KOPT-K1 (cell line): ENCODE results near the gene CIT.
"Not testable (repeated sequence)": the region's sequence is repeated elsewhere in the genome, so short reads cannot be mapped to it uniquely, and the experiment has no call there.

ENCODE experiments used
- H3K27ac ChIP-seq: fragments of 200-600 bp; sonication (generic); 2 replicates; pipeline ENCODE4 v1.5.1; 2016; ENCODE audit warnings: antibody characterized with exemption, mild to moderate bottlenecking, low read depth, low read length; ENCODE audit not compliant: poor library complexity, severe bottlenecking
- H3K36me3 ChIP-seq: fragments of 200-600 bp; sonication (generic); 2 replicates; pipeline ENCODE4 v1.5.1; 2017; ENCODE audit warnings: antibody characterized with exemption, mild to moderate bottlenecking, low read length, moderate library complexity; ENCODE audit not compliant: insufficient read depth
- H3K9me3 ChIP-seq: fragments of 200-600 bp; sonication (generic); 2 replicates; pipeline ENCODE4 v1.5.1; 2017; ENCODE audit warnings: antibody characterized with exemption, low read length, mild to moderate bottlenecking; ENCODE audit not compliant: insufficient read depth, poor library complexity, severe bottlenecking

Gene CIT, protein sequence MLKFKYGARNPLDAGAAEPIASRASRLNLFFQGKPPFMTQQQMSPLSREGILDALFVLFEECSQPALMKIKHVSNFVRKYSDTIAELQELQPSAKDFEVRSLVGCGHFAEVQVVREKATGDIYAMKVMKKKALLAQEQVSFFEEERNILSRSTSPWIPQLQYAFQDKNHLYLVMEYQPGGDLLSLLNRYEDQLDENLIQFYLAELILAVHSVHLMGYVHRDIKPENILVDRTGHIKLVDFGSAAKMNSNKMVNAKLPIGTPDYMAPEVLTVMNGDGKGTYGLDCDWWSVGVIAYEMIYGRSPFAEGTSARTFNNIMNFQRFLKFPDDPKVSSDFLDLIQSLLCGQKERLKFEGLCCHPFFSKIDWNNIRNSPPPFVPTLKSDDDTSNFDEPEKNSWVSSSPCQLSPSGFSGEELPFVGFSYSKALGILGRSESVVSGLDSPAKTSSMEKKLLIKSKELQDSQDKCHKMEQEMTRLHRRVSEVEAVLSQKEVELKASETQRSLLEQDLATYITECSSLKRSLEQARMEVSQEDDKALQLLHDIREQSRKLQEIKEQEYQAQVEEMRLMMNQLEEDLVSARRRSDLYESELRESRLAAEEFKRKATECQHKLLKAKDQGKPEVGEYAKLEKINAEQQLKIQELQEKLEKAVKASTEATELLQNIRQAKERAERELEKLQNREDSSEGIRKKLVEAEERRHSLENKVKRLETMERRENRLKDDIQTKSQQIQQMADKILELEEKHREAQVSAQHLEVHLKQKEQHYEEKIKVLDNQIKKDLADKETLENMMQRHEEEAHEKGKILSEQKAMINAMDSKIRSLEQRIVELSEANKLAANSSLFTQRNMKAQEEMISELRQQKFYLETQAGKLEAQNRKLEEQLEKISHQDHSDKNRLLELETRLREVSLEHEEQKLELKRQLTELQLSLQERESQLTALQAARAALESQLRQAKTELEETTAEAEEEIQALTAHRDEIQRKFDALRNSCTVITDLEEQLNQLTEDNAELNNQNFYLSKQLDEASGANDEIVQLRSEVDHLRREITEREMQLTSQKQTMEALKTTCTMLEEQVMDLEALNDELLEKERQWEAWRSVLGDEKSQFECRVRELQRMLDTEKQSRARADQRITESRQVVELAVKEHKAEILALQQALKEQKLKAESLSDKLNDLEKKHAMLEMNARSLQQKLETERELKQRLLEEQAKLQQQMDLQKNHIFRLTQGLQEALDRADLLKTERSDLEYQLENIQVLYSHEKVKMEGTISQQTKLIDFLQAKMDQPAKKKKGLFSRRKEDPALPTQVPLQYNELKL (N-terminal part only)

DNA sequence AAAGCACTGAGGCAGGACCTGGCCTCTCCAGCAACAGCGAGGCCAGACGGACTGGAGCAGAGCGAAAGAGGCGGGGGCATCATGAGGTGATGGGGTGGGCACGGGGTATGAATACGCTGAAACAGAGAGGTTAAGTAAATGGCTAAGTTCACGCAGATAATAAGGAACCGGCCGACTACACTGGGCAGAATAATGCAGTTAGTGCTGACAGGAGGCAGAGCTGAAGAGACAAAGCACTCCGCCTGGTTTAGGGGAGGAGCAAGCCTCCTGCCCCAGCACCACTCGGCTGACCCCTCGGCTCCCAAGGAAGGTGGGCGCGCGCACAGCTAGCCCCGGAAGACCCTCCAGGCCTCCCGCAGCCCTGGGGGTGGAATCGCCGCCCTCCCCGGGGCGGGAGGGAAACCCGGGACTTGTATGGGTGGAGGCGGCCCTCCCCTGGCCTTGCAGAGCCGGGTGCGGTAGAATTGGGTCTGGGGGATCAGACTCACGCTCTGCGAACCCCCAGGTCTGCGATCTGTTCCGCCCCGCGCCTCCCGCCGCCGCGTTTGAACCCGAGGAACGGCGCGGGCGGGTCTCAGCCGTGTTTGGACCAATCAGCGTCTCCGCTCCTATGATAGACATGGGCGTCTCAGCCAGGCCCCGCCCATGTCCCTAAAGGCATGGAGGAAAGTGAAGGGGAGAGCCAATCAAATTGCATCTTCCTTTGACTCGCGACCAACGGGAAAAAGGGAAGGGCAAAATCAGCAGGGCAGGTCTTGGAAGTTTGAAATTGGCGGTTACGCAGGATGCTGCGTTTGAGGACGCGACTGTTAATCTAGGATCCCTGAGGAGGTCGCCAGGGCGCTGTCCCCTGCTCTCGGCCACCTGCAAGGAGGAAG lies at the start of gene CIT:
CIT (minus strand) TSS at position 560 of the 878 bp plus-strand sequence. CDS start 1,152 bp downstream, outside the sequence.
- Histone ChIP-seq H3K36me3 (peaks cover 37% of the 10 kb centered on the region), H3K9me3 (no peaks in the 10 kb centered on the region), H3K27ac (peak within 1 kb of the TSS; percentile 85)

DNA sequence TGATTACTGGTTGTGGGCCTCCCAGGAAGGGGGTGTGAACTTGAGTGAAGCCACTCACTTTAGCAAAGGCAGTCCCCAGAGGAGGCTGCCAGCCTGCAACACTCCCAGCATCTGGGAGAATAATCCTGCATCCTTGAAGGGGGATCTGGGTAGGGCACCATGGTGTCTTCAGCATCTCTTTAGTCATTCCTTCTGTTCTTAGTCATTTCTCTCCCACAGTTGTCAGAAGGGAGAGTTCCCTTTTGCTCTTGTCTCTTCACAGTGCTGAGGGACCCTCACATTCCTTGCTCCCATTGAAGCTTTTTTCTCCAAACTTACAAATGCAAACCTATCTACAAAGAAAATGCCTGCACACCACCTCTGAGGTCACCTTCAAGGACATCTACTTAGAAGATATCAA lies 48.1 kb upstream of the CIT start:
- H3K27ac ChIP-seq: no peak overlapping the region
- H3K9me3 ChIP-seq: no peaks in the 10 kb centered on the region

DNA sequence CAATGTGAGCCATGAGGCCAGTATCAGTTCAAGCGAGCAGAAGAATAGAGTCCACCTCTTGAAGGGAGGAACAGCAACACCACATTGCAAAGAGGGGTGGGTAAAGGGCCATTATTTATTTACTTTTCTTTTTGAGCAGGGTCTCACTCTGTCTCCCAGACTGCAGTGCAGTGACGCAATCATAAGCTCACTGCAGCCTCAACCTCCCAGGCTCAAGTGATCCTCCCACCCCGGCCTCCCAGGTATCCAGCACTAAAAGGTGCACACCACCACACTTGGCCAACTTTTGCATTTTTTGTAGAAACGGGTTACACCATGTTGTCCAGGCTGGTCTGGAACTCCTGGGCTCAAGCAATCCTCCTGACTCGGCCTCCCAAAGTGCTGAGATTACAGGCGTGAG lies 42.9 kb upstream of the CIT start:
- H3K27ac ChIP-seq: no peak overlapping the region
- no peaks in the 10 kb centered on the region for H3K36me3 ChIP-seq
- no peaks in the 10 kb centered on the region for H3K9me3 ChIP-seq

More for the DNA sequence above, 48.1 kb upstream of the CIT start:
- no peaks in the 10 kb centered on the region for H3K36me3 ChIP-seq

DNA sequence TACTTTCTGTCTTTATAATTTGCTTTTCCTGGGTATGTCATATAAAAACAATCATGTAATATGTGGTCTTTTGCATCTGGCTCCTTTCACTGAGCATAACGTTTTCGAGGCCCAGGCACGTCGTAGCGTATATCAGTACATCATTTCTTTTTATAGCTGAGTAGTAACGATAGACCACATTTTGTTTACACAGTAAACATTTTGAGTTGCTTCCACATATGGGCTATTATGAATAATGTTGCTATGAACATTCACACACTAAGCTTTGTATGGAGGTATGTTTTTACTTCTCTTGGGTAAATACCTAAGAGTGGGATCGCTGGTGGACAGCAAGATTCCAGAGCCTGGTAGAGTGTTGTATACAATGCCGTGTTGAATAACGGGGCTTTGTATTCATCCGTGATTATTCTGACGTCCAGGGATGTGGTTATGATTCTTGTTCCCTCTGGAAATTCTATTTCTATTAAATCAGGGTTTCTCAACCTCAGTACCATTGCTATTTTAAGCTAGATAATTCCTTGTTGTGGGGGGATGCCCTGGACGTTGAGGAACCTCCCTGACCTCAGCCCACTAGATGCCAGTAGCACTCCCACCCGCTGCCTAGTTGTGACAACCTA lies 38.9 kb upstream of the CIT start:
- Histone ChIP-seq H3K36me3 (no peaks in the 10 kb centered on the region), H3K27ac (no peak overlapping the region)

DNA sequence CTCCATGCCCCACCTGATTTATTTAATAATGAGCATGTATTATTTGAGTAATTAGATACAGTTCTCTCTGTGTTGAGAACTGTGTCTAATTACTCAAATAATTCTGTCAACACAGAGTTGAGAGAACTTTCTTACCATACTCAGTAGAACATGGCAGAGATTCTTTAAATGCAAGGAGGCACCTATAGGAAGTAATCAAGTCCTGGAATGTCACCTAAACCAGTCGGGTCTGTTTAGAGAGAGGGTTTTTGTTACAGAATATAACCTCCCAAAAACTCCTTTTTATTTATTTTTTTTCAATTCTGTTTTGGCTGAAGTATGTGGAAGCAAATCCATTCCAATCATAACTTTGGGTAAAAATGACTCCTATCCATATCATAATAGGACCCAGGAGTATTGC lies 37.5 kb upstream of the CIT start:
- no peaks in the 10 kb centered on the region for H3K36me3 ChIP-seq
- no peaks in the 10 kb centered on the region for H3K9me3 ChIP-seq
- H3K27ac ChIP-seq: no peak overlapping the region

More for the DNA sequence above, 38.9 kb upstream of the CIT start:
- no peaks in the 10 kb centered on the region for H3K9me3 ChIP-seq

DNA sequence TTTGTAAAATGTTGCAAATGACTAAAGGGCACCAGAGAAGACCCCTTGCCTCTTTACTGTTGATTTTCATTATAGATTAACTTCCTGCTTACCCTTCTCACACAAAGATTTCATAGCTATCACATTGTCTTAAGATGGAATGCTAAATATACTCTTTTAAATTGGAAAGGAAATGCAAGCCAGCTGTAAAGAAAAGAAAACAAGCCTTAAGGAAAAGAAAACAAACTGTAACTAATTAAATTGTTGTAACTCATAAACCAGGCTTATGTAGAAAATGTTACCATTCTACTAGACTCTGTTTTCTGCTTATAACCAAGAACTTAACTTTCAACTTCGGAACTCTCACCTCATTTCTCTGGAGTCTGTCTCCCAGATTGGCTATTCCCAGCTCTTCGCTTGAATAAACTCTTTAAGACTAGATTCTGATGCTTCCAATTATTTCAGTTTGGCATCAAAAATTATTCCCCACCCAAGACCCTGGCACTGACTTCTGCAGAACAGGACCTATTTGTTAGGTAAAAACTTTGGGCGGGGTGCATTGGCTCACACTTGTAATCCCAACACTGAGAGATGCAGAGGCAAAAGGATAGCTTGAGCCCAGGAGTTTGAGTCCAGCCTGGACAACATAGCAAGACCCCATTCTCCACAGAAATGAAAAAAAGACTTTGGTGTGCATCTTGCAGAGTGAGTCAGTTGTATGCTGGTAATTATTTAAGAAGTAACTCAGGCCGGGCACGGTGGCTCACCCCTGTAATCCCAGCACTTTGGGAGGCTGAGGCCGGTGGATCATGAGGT lies 36.6 kb upstream of the CIT start:
- Histone ChIP-seq H3K9me3 (no peaks in the 10 kb centered on the region), H3K27ac (no peak overlapping the region), H3K36me3 (no peaks in the 10 kb centered on the region)

DNA sequence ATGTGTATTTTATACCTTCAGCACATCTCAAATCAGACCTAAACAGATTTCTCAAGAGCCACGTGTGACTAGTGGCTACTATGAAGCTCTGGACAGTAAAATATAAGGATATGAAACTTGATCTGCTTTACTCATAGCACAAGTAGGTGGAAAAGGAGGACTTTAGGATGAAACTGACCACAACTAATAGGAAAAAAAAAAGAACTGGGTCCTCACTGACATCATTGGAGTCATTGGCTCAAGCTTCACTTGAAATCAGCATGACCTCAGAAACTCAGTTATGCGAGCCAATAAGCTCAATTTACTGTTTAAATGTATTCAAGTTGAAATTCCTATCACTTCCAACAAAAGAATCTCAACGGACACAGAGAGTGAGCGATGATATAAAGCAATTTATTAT lies 34.1 kb upstream of the CIT start:
- no peak overlapping the region for H3K27ac ChIP-seq
- H3K9me3 ChIP-seq: no peaks in the 10 kb centered on the region
- H3K36me3 ChIP-seq: no peaks in the 10 kb centered on the region

DNA sequence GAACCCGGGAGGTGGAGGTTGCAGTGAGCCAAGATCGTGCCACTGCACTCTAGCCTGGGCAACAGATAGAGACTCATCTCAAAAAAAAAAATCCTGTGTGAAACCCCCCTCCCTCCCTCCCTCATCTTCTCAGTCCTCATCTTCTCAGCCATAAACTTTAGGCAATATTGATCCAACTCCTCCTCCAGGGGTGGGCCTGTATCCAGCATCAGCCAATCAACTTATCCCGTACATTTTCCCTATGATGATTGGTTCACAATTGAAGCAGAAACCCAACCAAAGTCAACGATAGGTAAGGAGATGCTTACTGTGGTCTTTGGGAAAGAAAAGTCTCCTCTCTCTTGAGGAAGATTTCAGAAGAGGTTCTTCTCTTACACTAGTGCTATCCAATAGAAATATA lies 33.5 kb upstream of the CIT start:
- Histone ChIP-seq H3K36me3 (no peaks in the 10 kb centered on the region), H3K9me3 (no peaks in the 10 kb centered on the region), H3K27ac (no peak overlapping the region)

DNA sequence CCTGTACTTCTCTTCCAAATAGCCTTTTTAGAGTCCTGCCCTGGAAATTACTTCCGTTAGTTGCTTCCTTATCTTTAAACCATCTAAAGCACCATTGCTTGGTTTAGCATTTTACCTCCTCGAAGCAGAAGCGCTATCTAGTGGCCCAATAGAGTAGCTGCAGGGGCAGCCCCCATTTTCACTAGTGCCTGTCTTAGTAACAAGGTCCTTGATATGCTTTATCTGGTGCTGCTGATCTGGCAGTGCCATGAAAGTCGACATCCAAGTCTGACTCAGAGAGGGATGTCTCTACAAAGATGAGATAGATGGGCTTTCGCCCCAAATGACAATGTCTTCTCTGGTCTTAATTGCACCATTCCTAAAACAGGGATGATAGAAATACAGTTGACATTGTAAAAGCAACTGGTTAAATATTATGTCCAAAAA lies 25.0 kb upstream of the CIT start:
- no peaks in the 10 kb centered on the region for H3K9me3 ChIP-seq
- H3K27ac ChIP-seq: no peak overlapping the region
- no peaks in the 10 kb centered on the region for H3K36me3 ChIP-seq

DNA sequence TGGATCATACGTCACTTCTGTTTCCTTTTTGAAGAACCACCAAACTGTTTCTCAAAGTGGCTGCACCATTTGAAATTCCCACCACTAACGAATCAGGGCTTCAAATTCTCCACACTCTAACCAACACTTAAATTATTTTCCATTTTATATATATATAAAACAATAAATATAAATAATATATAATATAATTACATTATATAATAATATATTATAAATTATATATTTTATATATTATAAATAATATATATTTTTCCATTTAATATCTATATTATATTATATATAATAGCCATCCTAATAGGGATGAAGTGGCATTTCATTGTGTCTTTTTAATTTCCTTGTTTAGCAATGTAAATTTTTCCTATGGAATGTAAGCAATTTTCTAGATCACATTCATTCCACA lies 24.6 kb upstream of the CIT start:
- no peaks in the 10 kb centered on the region for H3K36me3 ChIP-seq
- H3K9me3 ChIP-seq: no peaks in the 10 kb centered on the region
- no peak overlapping the region for H3K27ac ChIP-seq

DNA sequence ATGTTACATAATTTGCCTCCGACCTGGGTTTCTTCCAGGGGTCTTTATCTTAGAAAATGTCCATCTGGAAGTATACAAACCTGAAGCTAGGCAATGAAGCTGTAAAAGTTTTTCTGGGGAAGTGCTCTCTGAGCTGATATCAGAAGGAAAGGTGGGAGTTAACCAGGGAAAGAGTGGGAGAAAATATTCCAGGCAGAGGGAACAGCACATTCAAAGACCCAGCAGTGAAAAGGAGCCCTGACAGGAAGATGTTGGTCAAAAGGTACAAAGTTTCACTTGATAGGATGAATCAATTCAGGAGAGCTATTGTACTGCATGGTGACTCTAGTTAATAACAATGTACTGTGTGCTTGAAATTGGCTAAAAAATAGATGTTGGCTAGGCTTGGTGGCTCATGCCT lies 17.8 kb upstream of the CIT start:
- H3K27ac ChIP-seq: no peak overlapping the region
- H3K36me3 ChIP-seq: no peaks in the 10 kb centered on the region
- H3K9me3 ChIP-seq: no peaks in the 10 kb centered on the region

DNA sequence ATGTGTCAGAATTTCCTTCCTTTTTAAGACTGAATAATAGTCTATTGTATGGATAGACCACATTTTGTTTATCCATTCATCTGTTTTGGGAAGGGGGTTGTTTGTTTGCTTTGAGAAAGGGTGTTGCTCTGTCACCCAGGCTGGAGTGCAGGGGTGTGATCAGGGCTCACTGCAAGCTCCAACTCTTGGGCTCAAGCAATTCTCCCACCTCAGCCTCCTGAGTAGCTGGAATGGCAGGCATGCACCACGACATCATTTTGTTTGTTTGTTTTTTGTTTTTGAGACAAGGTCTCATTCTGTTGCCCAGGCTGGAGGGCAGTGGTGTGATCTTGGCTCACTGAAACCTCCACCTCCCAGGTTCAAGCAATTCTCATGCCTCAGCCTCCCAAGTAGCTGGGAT lies 15.5 kb upstream of the CIT start:
- not testable (repeated sequence) for H3K36me3 ChIP-seq, H3K27ac ChIP-seq, H3K9me3 ChIP-seq

DNA sequence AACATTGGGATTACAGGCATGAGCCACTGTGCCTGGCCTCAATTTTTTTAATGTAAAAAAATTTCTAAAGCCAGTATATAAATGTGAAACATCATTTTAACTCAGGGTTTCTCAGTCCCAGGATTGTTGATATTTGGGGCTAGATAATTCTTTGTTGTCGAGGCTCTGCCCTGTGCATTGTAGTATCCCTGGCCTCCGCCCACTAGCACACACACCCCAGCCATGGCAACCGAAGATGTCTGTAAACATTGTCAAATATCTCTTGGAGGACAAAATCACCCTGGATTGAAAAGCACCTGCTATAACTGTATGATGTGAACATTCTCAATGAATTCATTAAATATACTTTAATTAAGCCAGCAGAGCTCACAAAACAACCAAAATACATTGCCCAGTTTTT lies 8.4 kb upstream of the CIT start:
- Histone ChIP-seq H3K27ac (no peak overlapping the region), H3K36me3 (no peaks in the 10 kb centered on the region)

More for the DNA sequence above, 8.4 kb upstream of the CIT start:
- no peaks in the 10 kb centered on the region for H3K9me3 ChIP-seq
